Activated gamma-delta T cell treated with Interleukin-2 at 50 U/mL for 16 hours (primary cell): Measurements from ENCODE around the gene RNF166.

Source experiments
- DNase-seq: peaks from one replicate; pipeline ENCODE4 v3.0.0-alpha.2; 2020

The RNF166 gene

DNA sequence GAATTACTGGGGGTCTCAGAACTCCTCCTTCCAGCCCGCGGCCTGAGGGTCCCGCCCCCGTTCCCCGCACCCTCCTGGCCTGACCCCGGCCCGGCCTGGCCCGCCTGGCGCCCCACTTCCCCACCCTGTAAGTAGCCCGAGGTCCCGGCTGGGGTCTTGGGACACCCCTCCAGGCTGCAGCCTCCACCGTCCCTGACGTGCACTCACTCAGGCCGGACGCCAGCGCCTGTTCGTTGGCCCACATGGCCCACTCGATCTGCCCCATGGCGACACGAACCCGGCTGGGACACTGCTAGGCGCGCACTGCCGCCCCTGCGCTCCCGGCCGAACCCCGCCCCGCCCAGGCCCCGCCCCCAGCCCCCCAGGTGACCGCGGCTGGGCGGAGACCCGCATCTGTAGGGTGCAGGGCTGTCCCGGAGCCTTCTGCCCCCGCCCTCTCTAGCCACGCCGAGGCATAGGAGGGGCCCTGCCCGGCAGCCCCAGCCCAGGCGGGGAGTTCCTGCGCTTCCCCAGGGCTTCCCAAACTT is 55.4 kb downstream of the RNF166 start, which contains the start of gene CYBA:
TSS of gene CYBA (minus strand) at position 305 of the 527 bp plus-strand sequence. CDS start at position 265, 40 bp downstream.
- DNase-seq: peak; percentile 79

GRCh38 chr16:88649924-88650748 is 56.1 kb downstream of the RNF166 start:
- DNase-seq: no peak

GRCh38 chr16:88649195-88649923 is 56.8 kb downstream of the RNF166 start:
- DNase-seq: no peak

GRCh38 chr16:88647178-88648070 is 58.8 kb downstream of the RNF166 start:
- DNase-seq: no peak
